Measurements from ENCODE around the gene FAM83D.

GRCh38 chr20:38937000-38937399 lies 10.8 kb downstream of the FAM83D start:
- TF ChIP-seq, protein P1, sequence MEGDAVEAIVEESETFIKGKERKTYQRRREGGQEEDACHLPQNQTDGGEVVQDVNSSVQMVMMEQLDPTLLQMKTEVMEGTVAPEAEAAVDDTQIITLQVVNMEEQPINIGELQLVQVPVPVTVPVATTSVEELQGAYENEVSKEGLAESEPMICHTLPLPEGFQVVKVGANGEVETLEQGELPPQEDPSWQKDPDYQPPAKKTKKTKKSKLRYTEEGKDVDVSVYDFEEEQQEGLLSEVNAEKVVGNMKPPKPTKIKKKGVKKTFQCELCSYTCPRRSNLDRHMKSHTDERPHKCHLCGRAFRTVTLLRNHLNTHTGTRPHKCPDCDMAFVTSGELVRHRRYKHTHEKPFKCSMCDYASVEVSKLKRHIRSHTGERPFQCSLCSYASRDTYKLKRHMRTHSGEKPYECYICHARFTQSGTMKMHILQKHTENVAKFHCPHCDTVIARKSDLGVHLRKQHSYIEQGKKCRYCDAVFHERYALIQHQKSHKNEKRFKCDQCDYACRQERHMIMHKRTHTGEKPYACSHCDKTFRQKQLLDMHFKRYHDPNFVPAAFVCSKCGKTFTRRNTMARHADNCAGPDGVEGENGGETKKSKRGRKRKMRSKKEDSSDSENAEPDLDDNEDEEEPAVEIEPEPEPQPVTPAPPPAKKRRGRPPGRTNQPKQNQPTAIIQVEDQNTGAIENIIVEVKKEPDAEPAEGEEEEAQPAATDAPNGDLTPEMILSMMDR (IDR thresholded peaks at IDR 0.05) = no peak
- no peak for TF ChIP-seq POLR2A (IDR thresholded peaks at IDR 0.05)
